HepG2 (cell line): ENCODE measurements around the gene URAD. TPM values are rescaled to one million over a fixed set of nuclear protein-coding genes. Genes with fewer than 3 reads are reported as not detected.

Experiments used
- ATAC-seq: fragments of 200-7000 bp; cut with Tn5 transposase; 3 replicates; pipeline ENCODE4 v1.9.1; 2020; ENCODE audit warnings: mild to moderate bottlenecking, moderate library complexity
- BruUV-seq: library from RNA; stranded (reverse); fragments of 400-500 nt; replicated peaks from 2 replicates; lab custom pipeline; 2021; lab: Mats Ljungman, UMichigan
- CTCF ChIA-PET: fragments of 300-600 bp; formaldehyde crosslinking; extraction: SDS; loops from one replicate; lab custom pipeline; 2021; ENCODE audit warnings: low total read pairs, inconsistent platforms, low intra/inter-chr PET ratio; lab: Yijun Ruan, JAX
- POLR2A ChIA-PET: fragments of 350-600 bp; sonication (Branson Sonifier 250); formaldehyde crosslinking; loops from one replicate; lab custom pipeline; 2020; ENCODE audit warnings: antibody characterized with exemption, inconsistent platforms; lab: Yijun Ruan, JAX
- DNase-seq: peaks from one replicate; pipeline ENCODE4 v3.0.0-alpha.2; 2015; ENCODE audit warnings: low spot score
- FAIRE-seq: peaks from 3 replicates; lab custom pipeline; 2011; peaks lifted over from hg19 to GRCh38; lab: Jason Lieb, UNC
- H2AFZ ChIP-seq: one replicate; pipeline ENCODE4 v1.6.1; 2011; ENCODE audit warnings: low read length, inconsistent platforms
- H3K27ac ChIP-seq: fragments of 300-600 bp; 3 replicates; pipeline ENCODE4 v1.8.0; 2011; ENCODE audit warnings: mixed run types, mild to moderate bottlenecking, mixed read lengths, low read length, inconsistent platforms; ENCODE audit not compliant: insufficient read depth; ENCODE audit errors: extremely low read length
- H3K27me3 ChIP-seq, 2 experiments: fragments of 200-600 bp in 1 of 2; 2 replicates in 1 of 2; 3 replicates in 1 of 2; pipeline versions ENCODE4 v1.6.0 to v1.8.0; 2011; ENCODE audit warnings: low read length in 2 of 2, mild to moderate bottlenecking in 2 of 2, moderate library complexity in 2 of 2, inconsistent platforms in 1 of 2; ENCODE audit not compliant: insufficient read depth in 2 of 2, control insufficient read depth in 1 of 2
- H3K36me3 ChIP-seq, 2 experiments: fragments of 200-600 bp in 1 of 2; replicated peaks in 1 of 2; 2 replicates in 1 of 2; 3 replicates in 1 of 2; pipeline versions ENCODE4 v1.5.1 to v1.8.0; 2011; ENCODE audit warnings: low read length in 2 of 2, inconsistent platforms in 1 of 2; ENCODE audit not compliant: insufficient read depth in 2 of 2, control insufficient read depth in 1 of 2
- H3K4me1 ChIP-seq: 2 replicates; pipeline ENCODE4 v1.5.1; 2012; ENCODE audit warnings: low read length, inconsistent platforms; ENCODE audit not compliant: insufficient read depth
- H3K4me2 ChIP-seq: 2 replicates; pipeline ENCODE4 v1.6.0; 2011; ENCODE audit warnings: low read depth, low read length, inconsistent platforms
- H3K4me3 ChIP-seq, 3 experiments: fragments of 200-600 bp in 1 of 3; sonication (generic), shearing (Covaris generic) in 1 of 3; replicated peaks in 1 of 3; 2 replicates each; pipeline ENCODE4 v1.5.1; 2011 to 2016; ENCODE audit warnings: low read length in 3 of 3, inconsistent platforms in 2 of 3, low read depth in 2 of 3, mild to moderate bottlenecking in 2 of 3, control low read depth in 1 of 3, mixed read lengths in 1 of 3; ENCODE audit not compliant: insufficient read depth in 1 of 3
- H3K79me2 ChIP-seq: one replicate; pipeline ENCODE4 v1.6.1; 2011; ENCODE audit warnings: low read length, inconsistent platforms; ENCODE audit not compliant: insufficient read depth
- H3K9ac ChIP-seq: 2 replicates; pipeline ENCODE4 v1.6.0; 2011; ENCODE audit warnings: mild to moderate bottlenecking, low read depth, low read length, inconsistent platforms; ENCODE audit not compliant: insufficient read depth
- H3K9me3 ChIP-seq: 2 replicates; pipeline ENCODE4 v1.5.1; 2012; ENCODE audit warnings: mild to moderate bottlenecking, low read length
- H4K20me1 ChIP-seq: 2 replicates; pipeline ENCODE4 v1.6.0; 2011; ENCODE audit warnings: inconsistent platforms, mild to moderate bottlenecking, low read length, moderate library complexity; ENCODE audit not compliant: insufficient read depth
- GATAD2A ChIP-seq: IDR thresholded peaks from 2 replicates; pipeline ENCODE4 v1.6.1; 2016
- HNRNPUL1 ChIP-seq: fragments of 200-400 bp; formaldehyde crosslinking; IDR thresholded peaks from 2 replicates; pipeline ENCODE4 v1.6.1; 2017; ENCODE audit warnings: low read depth, mild to moderate bottlenecking, low read length, moderate library complexity
- PCBP1 ChIP-seq: fragments of 200-400 bp; formaldehyde crosslinking; IDR thresholded peaks from 2 replicates; pipeline ENCODE4 v1.6.1; 2017; ENCODE audit warnings: mild to moderate bottlenecking, low read depth, low read length, borderline replicate concordance
- TOPORS ChIP-seq: sonication (generic); formaldehyde crosslinking; IDR thresholded peaks from 2 replicates; pipeline ENCODE4 v1.8.0; 2023; ENCODE audit warnings: mild to moderate bottlenecking, missing genetic modification reagents
- USF2 ChIP-seq, 2 experiments: sonication (generic) in 1 of 2; formaldehyde crosslinking in 1 of 2; IDR thresholded peaks; 2 replicates each; pipeline versions ENCODE4 v1.5.1 to v1.6.1; 2011 to 2020; ENCODE audit warnings: borderline replicate concordance in 1 of 2, low read depth in 1 of 2, low read length in 1 of 2, mild to moderate bottlenecking in 1 of 2, missing genetic modification reagents in 1 of 2, moderate library complexity in 1 of 2
- ZNF34 ChIP-seq: sonication (generic); formaldehyde crosslinking; IDR thresholded peaks from 2 replicates; pipeline ENCODE4 v1.4.0; 2020; ENCODE audit warnings: mild to moderate bottlenecking, missing genetic modification reagents, borderline replicate concordance
- ZNF556 ChIP-seq: sonication (generic); formaldehyde crosslinking; IDR thresholded peaks from 2 replicates; pipeline ENCODE4 v1.4.0; 2020; ENCODE audit warnings: mild to moderate bottlenecking, missing genetic modification reagents, borderline replicate concordance
- WGBS: methylation state at CpG from one replicate; pipeline ENCODE4 v1.1.6; 2017; ENCODE audit warnings: low lambda C conversion rate; 5-methylcytosine and 5-hydroxymethylcytosine counted together
- in situ Hi-C: cut with HindIII; loops from 2 replicates; pipeline ENCODE4 v1.10.0; 2017; ENCODE audit warnings: low pct_unique_long_range_greater_than_20kb; ENCODE audit not compliant: extremely low pct_ligation_motif_present
- intact Hi-C: fragments of 100-400 bp; cut with micrococcal nuclease; formaldehyde crosslinking; loops from one replicate; pipeline ENCODE4 v1.10.0; 2022; ENCODE audit not compliant: unreplicated experiment
- polyA plus RNA-seq, 8 experiments: library from polyadenylated mRNA; depleted of rRNA in 3 of 8; stranded (reverse) in 7 of 8; unstranded in 1 of 8; fragments of >200 nt; fragmentation: Illumina TruSeq in 4 of 8; extraction: Trizol in 4 of 8; gene quantifications; 2 replicates each; pipeline versions ENCODE4 v1.2.1 to v1.2.3, GENCODE V29; 2011 to 2016; ENCODE audit warnings: low read depth in 4 of 8, missing spikeins in 1 of 8, mixed read lengths in 1 of 8; ENCODE audit not compliant: insufficient read depth in 1 of 8
- total RNA-seq, 5 experiments: library from RNA; depleted of rRNA; stranded (reverse); fragments of >200 nt; fragmentation: Illumina TruSeq; extraction: Trizol; gene quantifications; 2 replicates each; pipeline ENCODE4 v1.2.3, GENCODE V29; 2016; ENCODE audit warnings: low read depth in 1 of 5
- TF ChIP-seq, protein P1 (sequence below): sonication (generic); formaldehyde crosslinking; IDR thresholded peaks from 2 replicates; pipeline ENCODE4 v1.4.0; 2020; ENCODE audit warnings: missing genetic modification reagents
- TF ChIP-seq, protein P2 (sequence below): sonication (generic); formaldehyde crosslinking; IDR thresholded peaks from 2 replicates; pipeline ENCODE4 v1.4.0; 2020; ENCODE audit warnings: missing genetic modification reagents, borderline replicate concordance
- TF ChIP-seq, protein P3 (sequence below): sonication (generic); formaldehyde crosslinking; IDR thresholded peaks from 2 replicates; pipeline ENCODE4 v1.5.1; 2020; ENCODE audit warnings: mild to moderate bottlenecking, missing genetic modification reagents, moderate library complexity

URAD gene
- total and polyA plus RNA-seq, 2 of the 13 experiments (the other 11 are each of a cell fraction or from before 2014, with no cell fraction given) = not detected

DNA sequence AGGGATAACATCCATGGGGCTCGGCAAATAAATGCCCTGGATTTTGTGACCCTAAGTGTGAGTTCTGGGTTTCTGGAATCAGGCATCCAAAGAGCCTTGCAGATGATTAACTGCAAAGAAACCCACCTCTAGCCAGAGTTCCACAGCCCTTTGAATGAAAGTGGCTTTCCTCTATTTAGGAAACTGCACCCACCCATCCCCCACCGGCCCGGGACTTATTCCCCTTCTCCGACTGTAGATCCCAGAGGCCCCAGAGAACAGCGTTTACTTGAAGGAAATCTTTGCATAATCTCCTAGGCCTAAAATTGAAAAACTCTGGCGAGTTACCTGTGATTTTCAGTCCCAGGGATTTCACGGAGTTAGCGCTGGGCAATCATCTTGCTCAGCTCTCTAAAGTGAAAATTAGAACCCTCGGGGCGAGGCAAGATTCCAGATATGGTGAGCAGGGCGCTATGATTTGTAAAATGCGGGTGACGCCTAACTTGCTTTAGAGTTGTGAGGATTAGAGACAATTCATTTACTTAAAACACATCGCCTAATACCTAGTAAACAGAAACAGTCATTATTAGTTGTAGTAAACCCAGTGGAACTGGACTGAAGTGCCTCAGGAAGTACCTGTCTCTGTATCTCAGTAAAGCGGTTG is 9.4 kb downstream of the URAD start:
- intact Hi-C loops = no loop called here
- no peaks in the 10 kb centered on the region for H3K9me3 ChIP-seq
- H3K36me3 ChIP-seq = no peaks in the 10 kb centered on the region
- H3K9ac ChIP-seq = no peak overlapping the region
- ChIA-PET POLR2A (interaction anchor here (2.2 kb wide), 1 partner anchor 18 kb away, joined by 6 read pairs; no protein-coding TSS in a partner anchor), CTCF (no interaction called here)
- H2AFZ ChIP-seq = no peak overlapping the region
- no TSS peak for BruUV-seq
- no peak for ATAC-seq
- in situ Hi-C loops = loop anchor here (10.0 to 25.0 kb wide), 2 partner anchors 492 to 614 kb away; no protein-coding TSS in a partner anchor
- peaks cover 10 to 61% of the 10 kb centered on the region in 2 experiments for H3K27me3 ChIP-seq
- H3K4me2 ChIP-seq = no peak overlapping the region
- no peak for FAIRE-seq
- H3K4me1 ChIP-seq = peaks cover 13% of the 10 kb centered on the region
- H3K79me2 ChIP-seq = no peaks in the 10 kb centered on the region
- DNase-seq = no peak
- no peaks in the 10 kb centered on the region for H4K20me1 ChIP-seq
- 76% methylated on average over 15 of the region's 15 CpGs for WGBS
- no peak overlapping the region for H3K4me3 ChIP-seq
- H3K27ac ChIP-seq = no peak overlapping the region
- TF ChIP-seq HNRNPUL1 (no peak), ZNF556 (CRISPR knock-in tag) (no peak), USF2 (IDR thresholded peaks at IDR 0.05; ENCODE audit: low read depth, low read length) (no peak), USF2 (CRISPR knock-in tag; IDR thresholded peaks at IDR 0.05; ENCODE audit: borderline replicate concordance) (no peak), TOPORS (CRISPR knock-in tag) (no peak), PCBP1 (no peak), GATAD2A (CRISPR knock-in tag) (no peak), ZNF34 (CRISPR knock-in tag) (no peak)
- TF ChIP-seq, protein P1, sequence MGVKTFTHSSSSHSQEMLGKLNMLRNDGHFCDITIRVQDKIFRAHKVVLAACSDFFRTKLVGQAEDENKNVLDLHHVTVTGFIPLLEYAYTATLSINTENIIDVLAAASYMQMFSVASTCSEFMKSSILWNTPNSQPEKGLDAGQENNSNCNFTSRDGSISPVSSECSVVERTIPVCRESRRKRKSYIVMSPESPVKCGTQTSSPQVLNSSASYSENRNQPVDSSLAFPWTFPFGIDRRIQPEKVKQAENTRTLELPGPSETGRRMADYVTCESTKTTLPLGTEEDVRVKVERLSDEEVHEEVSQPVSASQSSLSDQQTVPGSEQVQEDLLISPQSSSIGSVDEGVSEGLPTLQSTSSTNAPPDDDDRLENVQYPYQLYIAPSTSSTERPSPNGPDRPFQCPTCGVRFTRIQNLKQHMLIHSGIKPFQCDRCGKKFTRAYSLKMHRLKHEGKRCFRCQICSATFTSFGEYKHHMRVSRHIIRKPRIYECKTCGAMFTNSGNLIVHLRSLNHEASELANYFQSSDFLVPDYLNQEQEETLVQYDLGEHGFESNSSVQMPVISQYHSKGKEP (CRISPR knock-in tag) = no peak
- TF ChIP-seq, protein P2, sequence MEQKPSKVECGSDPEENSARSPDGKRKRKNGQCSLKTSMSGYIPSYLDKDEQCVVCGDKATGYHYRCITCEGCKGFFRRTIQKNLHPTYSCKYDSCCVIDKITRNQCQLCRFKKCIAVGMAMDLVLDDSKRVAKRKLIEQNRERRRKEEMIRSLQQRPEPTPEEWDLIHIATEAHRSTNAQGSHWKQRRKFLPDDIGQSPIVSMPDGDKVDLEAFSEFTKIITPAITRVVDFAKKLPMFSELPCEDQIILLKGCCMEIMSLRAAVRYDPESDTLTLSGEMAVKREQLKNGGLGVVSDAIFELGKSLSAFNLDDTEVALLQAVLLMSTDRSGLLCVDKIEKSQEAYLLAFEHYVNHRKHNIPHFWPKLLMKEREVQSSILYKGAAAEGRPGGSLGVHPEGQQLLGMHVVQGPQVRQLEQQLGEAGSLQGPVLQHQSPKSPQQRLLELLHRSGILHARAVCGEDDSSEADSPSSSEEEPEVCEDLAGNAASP (CRISPR knock-in tag) = no peak
- TF ChIP-seq, protein P3, sequence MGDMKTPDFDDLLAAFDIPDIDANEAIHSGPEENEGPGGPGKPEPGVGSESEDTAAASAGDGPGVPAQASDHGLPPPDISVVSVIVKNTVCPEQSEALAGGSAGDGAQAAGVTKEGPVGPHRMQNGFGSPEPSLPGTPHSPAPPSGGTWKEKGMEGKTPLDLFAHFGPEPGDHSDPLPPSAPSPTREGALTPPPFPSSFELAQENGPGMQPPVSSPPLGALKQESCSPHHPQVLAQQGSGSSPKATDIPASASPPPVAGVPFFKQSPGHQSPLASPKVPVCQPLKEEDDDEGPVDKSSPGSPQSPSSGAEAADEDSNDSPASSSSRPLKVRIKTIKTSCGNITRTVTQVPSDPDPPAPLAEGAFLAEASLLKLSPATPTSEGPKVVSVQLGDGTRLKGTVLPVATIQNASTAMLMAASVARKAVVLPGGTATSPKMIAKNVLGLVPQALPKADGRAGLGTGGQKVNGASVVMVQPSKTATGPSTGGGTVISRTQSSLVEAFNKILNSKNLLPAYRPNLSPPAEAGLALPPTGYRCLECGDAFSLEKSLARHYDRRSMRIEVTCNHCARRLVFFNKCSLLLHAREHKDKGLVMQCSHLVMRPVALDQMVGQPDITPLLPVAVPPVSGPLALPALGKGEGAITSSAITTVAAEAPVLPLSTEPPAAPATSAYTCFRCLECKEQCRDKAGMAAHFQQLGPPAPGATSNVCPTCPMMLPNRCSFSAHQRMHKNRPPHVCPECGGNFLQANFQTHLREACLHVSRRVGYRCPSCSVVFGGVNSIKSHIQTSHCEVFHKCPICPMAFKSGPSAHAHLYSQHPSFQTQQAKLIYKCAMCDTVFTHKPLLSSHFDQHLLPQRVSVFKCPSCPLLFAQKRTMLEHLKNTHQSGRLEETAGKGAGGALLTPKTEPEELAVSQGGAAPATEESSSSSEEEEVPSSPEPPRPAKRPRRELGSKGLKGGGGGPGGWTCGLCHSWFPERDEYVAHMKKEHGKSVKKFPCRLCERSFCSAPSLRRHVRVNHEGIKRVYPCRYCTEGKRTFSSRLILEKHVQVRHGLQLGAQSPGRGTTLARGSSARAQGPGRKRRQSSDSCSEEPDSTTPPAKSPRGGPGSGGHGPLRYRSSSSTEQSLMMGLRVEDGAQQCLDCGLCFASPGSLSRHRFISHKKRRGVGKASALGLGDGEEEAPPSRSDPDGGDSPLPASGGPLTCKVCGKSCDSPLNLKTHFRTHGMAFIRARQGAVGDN (CRISPR knock-in tag) = no peak
